Activated T-cell treated with anti-CD3 and anti-CD28 coated beads, Interleukin-2, amount 50 U/mL, for 4 hours (primary cell): ENCODE data around the gene FADS6. TPM values are rescaled to one million over a fixed set of nuclear protein-coding genes. Genes with fewer than 3 reads are reported as not detected.
"Not testable (repeated sequence)": the region's sequence is repeated elsewhere in the genome, so short reads cannot be mapped to it uniquely, and the experiment has no call there.

Experiments
- ATAC-seq, 2 donors: fragments of 200-7000 bp; cut with Tn5 transposase; one replicate each; pipeline ENCODE4 v1.10.0; 2021
- DNase-seq: peaks from one replicate; pipeline ENCODE4 v3.0.0-alpha.2; 2020
- H3K27me3 Mint-ChIP-seq: one replicate; pipeline ENCODE4 v1.8.0; 2021; ENCODE audit warnings: low read depth, mixed read lengths
- H3K36me3 Mint-ChIP-seq: one replicate; pipeline ENCODE4 v1.8.0; 2022; ENCODE audit warnings: mixed read lengths; ENCODE audit not compliant: insufficient read depth
- H3K4me1 Mint-ChIP-seq: one replicate; pipeline ENCODE4 v1.8.0; 2021; ENCODE audit warnings: low read depth, mixed read lengths
- H3K4me3 Mint-ChIP-seq: one replicate; pipeline ENCODE4 v1.8.0; 2021; ENCODE audit warnings: mild to moderate bottlenecking, moderate library complexity, mixed read lengths
- H3K9me3 Mint-ChIP-seq: one replicate; pipeline ENCODE4 v1.8.0; 2021; ENCODE audit warnings: mixed read lengths
- total RNA-seq, 3 donors: library from RNA; stranded (reverse); gene quantifications; one replicate each; pipeline ENCODE4 v1.2.1, GENCODE V29; 2021

The FADS6 gene
- total RNA-seq, 3 donors from 2014 or later: not detected

DNA sequence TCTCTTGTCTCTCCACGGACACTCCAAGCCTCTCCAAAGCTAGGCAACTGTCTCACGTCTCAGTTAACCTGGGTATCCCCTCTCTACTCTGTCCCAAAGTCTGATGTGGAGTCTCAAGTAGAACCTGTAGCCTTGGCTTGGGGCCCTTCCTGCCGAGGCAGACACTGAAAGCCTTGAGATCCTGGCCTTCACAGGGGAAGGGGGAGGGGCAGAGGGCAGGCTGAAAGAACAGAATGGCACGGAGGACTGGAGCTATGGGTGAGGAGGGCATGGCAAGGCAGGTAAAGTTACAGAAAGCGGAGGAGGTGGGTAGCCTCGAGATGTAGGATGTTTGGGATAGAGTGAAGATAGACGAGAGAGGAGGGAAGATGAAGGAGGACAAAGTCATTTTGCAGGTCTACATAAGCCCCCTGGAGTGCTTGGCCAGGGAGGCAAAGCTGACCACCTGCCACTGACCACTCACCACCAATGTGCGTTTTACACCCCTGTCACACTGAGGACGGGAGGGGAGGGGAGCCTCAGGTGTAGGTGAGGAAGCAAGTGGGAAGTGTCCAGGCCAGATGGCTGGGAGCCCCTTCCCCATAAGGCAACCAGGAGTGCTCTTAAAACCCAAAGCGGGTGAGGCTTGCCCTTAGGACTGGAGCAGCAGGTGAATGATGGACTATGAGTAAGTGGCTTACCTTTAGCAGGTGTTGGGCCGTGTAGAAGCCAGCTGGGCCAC is 21.9 kb downstream of the FADS6 start:
- no peaks in the 10 kb centered on the region for H3K36me3 Mint-ChIP-seq
- no peaks in the 10 kb centered on the region for H3K9me3 Mint-ChIP-seq
- ATAC-seq (no peak), DNase-seq (no peak)
- peak overlapping the region; percentile 58 for H3K4me3 Mint-ChIP-seq
- H3K4me1 Mint-ChIP-seq: peaks cover 19% of the 10 kb centered on the region
- H3K27me3 Mint-ChIP-seq: no peaks in the 10 kb centered on the region

DNA sequence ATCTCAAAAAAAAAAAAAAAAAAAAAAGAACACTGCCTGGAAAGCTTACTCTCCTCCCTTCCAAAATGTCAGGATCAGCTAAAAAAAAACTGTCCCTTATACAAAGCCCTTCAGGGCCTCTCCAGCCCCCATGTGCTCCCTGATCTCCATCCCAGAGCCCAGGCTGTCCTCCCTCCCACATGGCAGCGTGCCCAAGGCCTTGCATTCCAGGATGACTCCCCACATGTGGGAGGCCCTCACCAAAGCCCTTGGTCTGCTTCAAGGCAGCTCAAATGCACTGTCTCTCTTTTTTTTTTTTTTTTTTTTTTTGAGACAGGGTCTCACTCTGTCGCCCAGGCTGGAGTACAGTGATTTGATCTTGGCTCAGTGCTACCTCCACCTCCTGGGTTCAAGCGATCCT is 22.9 kb downstream of the FADS6 start:
- no peak for DNase-seq
- Mint-ChIP-seq H3K4me3 (no peak overlapping the region), H3K9me3 (no peaks in the 10 kb centered on the region), H3K4me1 (peaks cover 19% of the 10 kb centered on the region), H3K27me3 (no peaks in the 10 kb centered on the region), H3K36me3 (no peaks in the 10 kb centered on the region)
- ATAC-seq: no peak

DNA sequence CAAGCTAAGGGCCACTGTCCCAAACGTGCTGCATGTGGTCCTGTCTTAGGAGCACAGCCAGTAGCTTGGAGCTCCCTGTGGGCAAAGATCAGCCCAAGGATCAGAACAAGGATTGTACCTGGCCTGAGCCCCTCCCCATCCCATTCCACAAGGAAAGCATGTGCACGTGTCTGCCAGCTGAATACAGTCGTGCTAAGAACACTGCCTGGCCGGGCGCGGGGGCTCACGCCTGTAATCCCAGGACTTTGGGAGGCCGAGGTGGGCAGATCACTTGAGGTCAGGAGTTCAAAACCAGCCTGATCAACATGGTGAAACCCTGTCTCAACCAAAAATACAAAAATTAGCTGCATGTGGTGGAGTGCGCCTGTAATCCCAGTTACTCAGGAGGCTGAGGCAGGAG is 23.4 kb downstream of the FADS6 start:
- H3K4me3 Mint-ChIP-seq, DNase-seq, H3K9me3 Mint-ChIP-seq, H3K27me3 Mint-ChIP-seq, ATAC-seq, H3K36me3 Mint-ChIP-seq: not testable (repeated sequence)
- peaks cover 19% of the 10 kb centered on the region for H3K4me1 Mint-ChIP-seq

DNA sequence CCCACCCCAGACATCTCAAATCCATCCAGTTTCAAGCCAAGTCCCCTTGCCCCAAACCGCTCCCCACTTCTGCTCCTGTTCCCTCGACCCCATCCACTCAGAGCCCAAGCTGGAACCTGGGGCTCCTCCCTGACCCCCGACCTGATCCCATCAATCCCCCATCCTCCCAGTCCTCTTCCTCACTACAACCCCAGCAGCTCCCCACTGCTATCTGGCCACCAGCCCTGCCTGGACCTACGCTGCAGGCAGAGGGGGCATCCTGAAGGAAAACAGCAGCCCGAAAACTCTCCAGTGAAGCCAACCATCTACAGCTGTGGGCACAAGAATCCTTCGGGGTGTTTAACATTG is 24.6 kb downstream of the FADS6 start:
- H3K4me1 Mint-ChIP-seq: peaks cover 19% of the 10 kb centered on the region
- no peak overlapping the region for H3K4me3 Mint-ChIP-seq
- no peak for ATAC-seq
- no peak for DNase-seq
- no peaks in the 10 kb centered on the region for H3K27me3 Mint-ChIP-seq
- no peaks in the 10 kb centered on the region for H3K36me3 Mint-ChIP-seq
- no peaks in the 10 kb centered on the region for H3K9me3 Mint-ChIP-seq

DNA sequence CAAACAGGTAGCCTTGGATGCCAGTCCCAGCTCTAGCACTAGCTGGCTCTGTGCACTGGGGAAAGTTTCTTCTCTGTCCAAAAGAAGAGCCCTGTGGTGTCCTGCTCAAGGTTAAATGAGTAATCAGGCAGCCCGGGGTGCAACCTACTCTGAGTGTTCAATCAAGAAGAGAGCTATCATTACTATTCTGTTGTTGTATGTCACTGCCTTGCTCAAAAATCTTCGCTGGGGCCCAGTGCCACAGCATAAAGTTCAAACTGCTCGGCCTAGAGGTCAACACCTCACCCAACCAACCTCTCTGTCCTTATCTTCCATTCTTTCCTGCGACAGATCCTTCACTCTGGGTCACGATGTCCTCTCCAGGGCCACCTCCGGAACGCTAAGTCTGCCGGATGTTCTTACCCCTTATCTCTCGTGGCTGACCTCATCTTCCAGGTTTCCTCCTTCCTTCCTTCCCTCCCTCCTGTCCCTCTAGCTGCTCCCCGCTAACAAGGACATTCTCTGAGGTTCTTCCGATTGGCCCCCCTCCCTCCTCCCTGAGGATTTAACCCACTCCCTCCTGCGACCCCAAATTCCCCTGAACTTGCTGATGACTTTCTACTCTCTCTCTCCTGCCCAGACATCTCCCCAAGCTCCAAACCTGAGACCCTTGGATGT is 25.1 kb downstream of the FADS6 start:
- Mint-ChIP-seq H3K27me3 (no peaks in the 10 kb centered on the region), H3K36me3 (no peaks in the 10 kb centered on the region), H3K4me3 (no peak overlapping the region), H3K4me1 (peaks cover 15% of the 10 kb centered on the region), H3K9me3 (no peaks in the 10 kb centered on the region)
- no peak for ATAC-seq
- DNase-seq: no peak

DNA sequence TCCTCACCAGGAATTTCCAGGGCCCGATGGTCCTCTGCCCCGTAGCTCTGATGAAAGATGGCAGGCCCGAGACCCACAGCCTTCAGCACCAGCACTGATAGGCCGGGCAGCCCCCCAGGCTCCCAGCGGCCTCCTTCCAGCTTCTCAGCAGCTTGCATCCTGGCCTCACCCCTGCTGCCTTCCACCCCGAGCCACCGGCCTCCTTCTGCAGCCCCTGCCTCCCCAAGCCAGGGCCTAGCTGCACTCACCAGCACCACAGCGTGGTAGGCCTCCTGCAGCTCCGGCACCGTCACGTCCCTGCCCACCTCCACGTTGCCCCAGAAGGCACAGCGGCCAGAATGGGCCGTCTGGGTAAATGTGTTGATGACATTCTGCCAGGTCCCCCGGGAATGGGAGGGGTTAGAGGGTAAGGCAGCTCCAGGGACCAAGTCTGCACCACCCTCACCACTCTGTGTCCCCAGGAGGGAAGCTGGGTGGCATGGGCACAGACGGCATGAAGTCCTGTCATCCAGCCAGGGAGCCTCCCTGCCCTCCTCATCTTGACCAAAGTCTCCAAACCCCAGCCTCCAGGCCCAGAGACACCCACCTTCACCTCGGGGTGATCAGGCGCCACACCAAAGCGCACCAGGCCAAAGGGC is 27.1 kb downstream of the FADS6 start:
- H3K4me1 Mint-ChIP-seq: peaks cover 9% of the 10 kb centered on the region
- H3K36me3 Mint-ChIP-seq: no peaks in the 10 kb centered on the region
- peaks cover 7% of the 10 kb centered on the region for H3K27me3 Mint-ChIP-seq
- no peaks in the 10 kb centered on the region for H3K9me3 Mint-ChIP-seq
- H3K4me3 Mint-ChIP-seq: no peak overlapping the region
- ATAC-seq (no peak), DNase-seq (no peak)

DNA sequence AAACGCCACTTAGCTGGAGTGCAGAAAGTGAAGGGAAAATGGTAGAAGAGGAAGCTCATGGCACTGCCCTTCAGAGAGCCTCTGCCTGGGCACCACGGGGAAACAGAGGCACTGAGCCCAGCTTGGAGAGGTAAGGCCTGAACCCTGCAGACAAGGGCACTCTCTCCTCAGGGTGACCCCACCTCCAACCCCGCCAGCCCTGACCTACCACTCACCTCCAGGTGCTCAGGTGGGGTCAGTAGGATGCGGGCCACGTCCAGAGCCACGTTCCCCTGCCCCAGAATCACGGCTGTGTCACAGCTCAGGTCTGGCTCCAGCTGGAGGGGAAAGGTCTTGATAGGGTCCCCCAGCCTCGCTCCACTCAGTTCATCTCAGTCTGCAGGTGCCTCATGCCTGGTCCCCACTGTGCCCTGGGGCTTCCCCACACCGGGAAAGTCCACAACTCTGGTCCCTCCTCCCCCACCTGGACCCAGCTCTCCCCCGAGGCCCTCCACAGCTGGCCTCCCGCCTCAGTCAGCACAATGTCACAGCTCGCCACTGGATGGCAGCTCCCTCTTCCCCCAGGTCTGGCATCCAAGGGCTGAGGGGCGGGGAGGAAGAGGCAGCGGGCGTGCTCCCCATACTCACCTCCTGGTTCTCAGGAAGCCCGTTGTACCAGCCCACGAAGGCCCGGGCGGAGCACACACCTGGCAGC is 27.8 kb downstream of the FADS6 start:
- no peak for ATAC-seq
- peaks cover 9% of the 10 kb centered on the region for H3K4me1 Mint-ChIP-seq
- no peaks in the 10 kb centered on the region for H3K36me3 Mint-ChIP-seq

DNA sequence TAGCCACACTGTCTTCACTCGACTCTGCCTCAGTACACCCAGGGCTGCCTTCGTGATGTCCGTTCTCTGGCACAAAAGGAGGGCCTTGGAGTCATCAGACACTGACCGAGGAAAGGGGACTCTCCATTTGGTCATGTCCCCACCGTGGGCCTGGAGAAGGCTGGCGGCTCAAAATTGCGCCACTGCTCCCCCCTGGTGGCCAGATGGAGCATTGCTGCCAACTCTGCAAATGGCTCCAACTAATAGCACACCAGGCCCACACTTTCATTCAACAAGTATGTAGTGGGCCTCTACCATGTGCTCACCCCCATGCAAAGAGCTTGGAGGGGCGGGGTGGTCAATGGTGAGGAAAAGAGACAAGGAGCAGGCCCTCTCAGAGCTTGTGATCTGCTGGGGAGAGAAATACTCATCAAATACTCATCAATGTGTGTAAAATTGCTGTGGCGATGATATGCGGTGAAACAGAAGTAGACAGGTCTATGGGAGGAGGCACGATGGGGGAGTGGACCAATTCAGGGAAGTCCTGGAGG is 28.5 kb downstream of the FADS6 start:
- no peaks in the 10 kb centered on the region for H3K36me3 Mint-ChIP-seq
- H3K4me1 Mint-ChIP-seq: peaks cover 13% of the 10 kb centered on the region
- no peak overlapping the region for H3K4me3 Mint-ChIP-seq
- DNase-seq (peak; percentile 72), ATAC-seq (peak; percentile 47 to 58)
- no peaks in the 10 kb centered on the region for H3K9me3 Mint-ChIP-seq
- H3K27me3 Mint-ChIP-seq: peaks cover 18% of the 10 kb centered on the region

More for the DNA sequence above, 27.8 kb downstream of the FADS6 start:
- no peaks in the 10 kb centered on the region for H3K9me3 Mint-ChIP-seq
- peaks cover 11% of the 10 kb centered on the region for H3K27me3 Mint-ChIP-seq
- no peak for DNase-seq
- no peak overlapping the region for H3K4me3 Mint-ChIP-seq

DNA sequence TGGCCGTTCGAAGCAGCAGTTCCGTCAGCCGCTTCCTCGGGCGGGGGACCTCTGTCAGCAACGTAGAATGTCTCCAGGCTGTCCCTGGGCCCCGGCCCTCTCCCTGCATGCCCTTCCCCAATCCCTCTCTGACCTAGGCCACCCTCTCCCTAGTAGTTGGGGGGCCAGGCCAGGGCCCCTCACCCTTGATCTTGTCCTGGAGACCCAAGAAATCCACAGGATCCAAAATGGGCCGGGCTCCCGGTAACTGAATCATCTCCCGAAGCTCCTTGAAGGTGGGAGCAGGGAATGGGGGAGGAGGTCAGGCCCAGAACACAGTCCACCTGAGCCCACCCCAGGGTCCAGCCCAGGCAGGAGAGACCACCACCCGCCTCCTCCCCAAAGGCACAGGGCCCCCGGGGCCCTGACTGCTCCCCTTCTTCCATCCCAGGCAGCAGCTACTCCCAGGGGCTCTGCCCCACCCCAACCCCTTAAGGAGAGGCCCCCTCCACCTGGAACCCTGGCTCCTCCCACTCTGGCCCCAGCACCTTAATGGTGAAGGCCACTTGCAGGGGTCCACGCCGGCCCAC is 29.1 kb downstream of the FADS6 start:
- H3K4me3 Mint-ChIP-seq: no peak overlapping the region
- H3K9me3 Mint-ChIP-seq: no peaks in the 10 kb centered on the region
- DNase-seq: no peak
- H3K27me3 Mint-ChIP-seq: peaks cover 18% of the 10 kb centered on the region
- no peak for ATAC-seq
- peaks cover 13% of the 10 kb centered on the region for H3K4me1 Mint-ChIP-seq
- H3K36me3 Mint-ChIP-seq: no peaks in the 10 kb centered on the region

DNA sequence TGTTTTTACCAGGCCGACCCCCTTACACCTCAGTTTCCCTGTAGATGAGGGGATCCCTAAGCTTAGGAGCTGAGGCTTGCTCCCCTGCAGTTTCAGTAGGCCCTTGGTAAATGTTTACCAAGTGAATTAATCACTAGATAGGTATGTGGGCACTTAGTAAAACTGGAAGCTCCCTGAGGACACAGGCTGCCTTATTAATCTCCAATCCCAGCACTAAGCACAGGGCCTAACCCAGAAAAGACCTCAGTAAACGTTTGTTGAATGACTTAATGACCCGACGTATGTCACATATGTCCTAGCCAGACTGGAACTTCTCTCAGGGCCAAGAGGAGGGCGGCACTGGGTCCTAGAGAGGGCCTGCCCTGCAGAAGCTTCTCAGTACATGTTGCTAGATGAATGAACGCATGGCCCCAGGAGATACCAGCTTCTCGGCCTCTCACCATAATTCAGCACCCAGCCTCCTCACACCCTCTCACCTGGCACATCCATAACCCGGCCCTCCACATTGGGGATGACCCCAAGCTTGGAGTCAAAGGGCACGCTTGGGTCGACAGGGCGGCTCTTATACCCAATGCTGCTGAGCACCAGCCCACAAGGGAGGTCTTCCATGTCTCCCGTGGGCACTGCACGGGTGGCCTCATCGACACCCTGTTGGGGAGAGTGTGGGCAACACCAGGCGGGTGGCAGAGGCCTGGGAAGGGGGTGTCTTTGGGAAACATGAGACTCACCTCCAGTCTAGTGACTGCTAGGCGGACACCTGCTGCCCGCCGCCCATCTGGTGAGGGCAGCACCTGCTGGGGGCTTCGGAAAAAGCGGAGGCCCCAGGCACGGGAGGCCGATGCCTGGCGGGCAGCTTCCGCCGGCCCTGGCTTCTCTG is 29.8 kb downstream of the FADS6 start:
- no peak for ATAC-seq
- peaks cover 18% of the 10 kb centered on the region for H3K4me1 Mint-ChIP-seq
- H3K27me3 Mint-ChIP-seq: peaks cover 24% of the 10 kb centered on the region
- no peak overlapping the region for H3K4me3 Mint-ChIP-seq
- H3K9me3 Mint-ChIP-seq: no peaks in the 10 kb centered on the region
- H3K36me3 Mint-ChIP-seq: no peaks in the 10 kb centered on the region
- no peak for DNase-seq

DNA sequence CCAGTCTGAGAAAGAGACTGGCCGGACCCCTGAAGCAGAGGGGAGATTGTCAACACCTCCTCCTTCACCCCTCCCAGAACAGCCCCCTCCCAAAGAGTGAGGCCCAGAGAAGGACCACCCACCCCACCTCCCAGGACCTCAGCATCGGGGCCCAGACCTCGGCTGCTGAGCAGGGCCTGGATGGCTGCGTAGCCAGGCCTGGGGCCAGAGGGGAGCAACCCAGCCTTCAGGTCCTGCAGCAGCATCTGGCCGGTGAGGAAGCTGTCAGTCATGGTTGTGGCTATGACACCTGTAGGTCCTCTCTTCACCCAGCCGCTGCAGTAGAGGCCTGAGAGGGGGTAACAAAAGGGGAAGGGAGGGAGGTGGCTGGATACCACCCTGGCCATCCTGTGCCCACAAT is 30.5 kb downstream of the FADS6 start:
- Mint-ChIP-seq H3K9me3 (no peaks in the 10 kb centered on the region), H3K4me1 (peaks cover 18% of the 10 kb centered on the region), H3K27me3 (peaks cover 28% of the 10 kb centered on the region), H3K4me3 (no peak overlapping the region), H3K36me3 (no peaks in the 10 kb centered on the region)
- no peak for DNase-seq
- no peak for ATAC-seq

DNA sequence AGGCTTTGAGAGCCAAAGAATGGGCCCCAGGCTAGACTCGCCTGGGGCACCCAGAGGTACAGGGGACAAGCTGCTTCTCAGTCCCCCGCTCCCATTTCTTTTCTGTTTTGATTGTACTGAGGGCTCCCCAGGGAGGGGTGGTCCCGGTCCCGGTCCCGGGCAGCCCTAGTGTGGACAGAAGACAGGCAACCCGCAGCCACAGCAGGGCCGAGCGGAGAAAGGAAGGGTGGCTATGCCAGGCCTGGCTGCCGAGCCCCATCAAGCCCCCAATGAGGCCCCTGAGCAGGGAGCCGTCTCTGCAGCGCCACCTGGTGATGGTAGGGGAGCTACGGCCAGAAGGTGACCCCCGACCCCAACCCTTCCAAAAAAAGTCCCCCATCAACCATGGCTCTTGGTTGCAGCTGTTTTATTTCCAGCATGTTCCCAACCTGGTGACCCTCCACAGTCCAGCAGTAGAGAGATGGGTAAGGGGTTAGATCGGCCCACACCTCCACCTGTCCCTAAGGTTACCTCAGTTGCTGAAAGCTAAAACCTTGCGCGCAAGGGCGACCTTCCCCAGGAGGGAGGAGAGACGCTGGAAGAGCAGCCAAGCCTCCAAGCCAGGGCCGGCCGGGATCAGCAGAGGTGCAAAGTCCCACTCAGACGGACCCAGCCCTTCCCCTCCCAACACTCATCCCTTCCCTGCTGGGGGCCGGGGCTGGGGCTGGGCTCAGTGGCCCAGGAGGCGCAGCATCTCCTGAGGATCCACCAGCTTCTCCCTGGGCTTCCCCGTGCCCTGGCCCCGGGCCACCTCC is 31.1 kb downstream of the FADS6 start:
- H3K27me3 Mint-ChIP-seq: peaks cover 33% of the 10 kb centered on the region
- H3K4me1 Mint-ChIP-seq: peaks cover 18% of the 10 kb centered on the region
- H3K36me3 Mint-ChIP-seq: no peaks in the 10 kb centered on the region
- no peaks in the 10 kb centered on the region for H3K9me3 Mint-ChIP-seq
- ATAC-seq (peak; percentile 55 to 64), DNase-seq (peak; percentile 61)
- H3K4me3 Mint-ChIP-seq: no peak overlapping the region

DNA sequence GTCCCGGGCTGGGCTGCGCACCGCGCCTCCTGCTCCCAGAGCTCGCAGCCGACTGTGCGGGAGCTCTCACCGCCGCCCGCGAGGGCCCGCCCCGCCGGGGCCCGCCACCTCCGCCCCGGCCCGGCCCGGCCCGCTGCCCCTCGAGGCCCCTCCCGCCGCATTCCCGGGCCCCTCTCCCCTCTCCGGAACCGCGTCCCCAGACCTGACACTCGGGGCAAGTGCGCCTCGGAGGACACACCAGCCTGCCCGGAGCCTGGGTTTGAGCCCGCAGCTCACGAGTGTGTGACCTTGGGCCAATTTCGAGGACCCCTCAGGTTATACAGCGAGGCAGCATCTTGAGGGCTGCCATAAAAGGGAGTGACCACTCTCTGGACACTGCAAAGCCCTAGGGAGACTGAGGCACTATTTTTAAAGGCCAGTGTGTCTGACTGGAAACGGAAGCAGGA is 31.7 kb downstream of the FADS6 start:
- Mint-ChIP-seq H3K9me3 (no peaks in the 10 kb centered on the region), H3K4me3 (peak overlapping the region; percentile 47), H3K36me3 (no peaks in the 10 kb centered on the region), H3K27me3 (peaks cover 39% of the 10 kb centered on the region), H3K4me1 (peaks cover 18% of the 10 kb centered on the region)
- ATAC-seq (peak; percentile 17 to 34), DNase-seq (no peak)
